GM06990 (cell line): ENCODE data around the gene ZNF627.

Experiments
- DNase-seq: peaks from one replicate; pipeline ENCODE4 v3.0.0-alpha.2; 2011; ENCODE audit not compliant: insufficient read length; ENCODE audit errors: extremely low read depth
- H3K27me3 ChIP-seq: replicated peaks from 2 replicates; pipeline ENCODE4 v1.6.0; 2011; ENCODE audit warnings: low read length; ENCODE audit not compliant: control insufficient read depth, insufficient read depth
- H3K36me3 ChIP-seq: 2 replicates; pipeline ENCODE4 v1.5.1; 2011; ENCODE audit warnings: low read length; ENCODE audit not compliant: control insufficient read depth, insufficient read depth
- H3K4me3 ChIP-seq: replicated peaks from 2 replicates; pipeline ENCODE4 v1.5.1; 2011; ENCODE audit warnings: low read depth, mild to moderate bottlenecking, control low read depth, low read length
- CTCF ChIP-seq: IDR thresholded peaks from 2 replicates; pipeline ENCODE4 v1.5.1; 2011; ENCODE audit warnings: low read length, control low read depth, mild to moderate bottlenecking, inconsistent platforms; ENCODE audit not compliant: insufficient read depth, poor library complexity, severe bottlenecking

ZNF627 gene

GRCh38 chr19:11657307-11657706 is 60.0 kb downstream of the ZNF627 start:
- Histone ChIP-seq H3K4me3 (no peak overlapping the region), H3K36me3 (no peaks in the 10 kb centered on the region), H3K27me3 (no peaks in the 10 kb centered on the region)
- TF ChIP-seq CTCF, result no peak
- no peak for DNase-seq

DNA sequence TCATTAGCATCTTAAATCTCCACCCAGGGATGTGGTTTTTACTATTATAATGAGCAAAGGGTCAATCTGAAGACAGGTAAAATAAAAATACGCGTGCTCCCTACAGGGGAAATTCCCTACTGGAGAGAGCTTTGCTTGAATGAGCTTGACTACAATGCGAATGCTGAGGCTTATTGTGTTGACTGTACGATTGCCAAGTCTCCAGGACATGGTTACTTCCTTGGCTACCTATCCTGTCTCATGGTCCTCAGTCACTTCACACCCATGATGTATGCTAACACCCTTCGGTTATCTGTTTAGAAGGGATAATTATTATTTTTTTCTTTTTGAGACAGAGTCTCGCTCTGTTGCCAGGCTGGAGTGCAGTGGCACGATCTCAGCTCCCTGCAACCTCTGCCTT is 61.7 kb downstream of the ZNF627 start:
- no peaks in the 10 kb centered on the region for H3K36me3 ChIP-seq
- H3K4me3 ChIP-seq, result no peak overlapping the region
- no peak for DNase-seq
- no peak for TF ChIP-seq CTCF
- H3K27me3 ChIP-seq, result no peaks in the 10 kb centered on the region

DNA sequence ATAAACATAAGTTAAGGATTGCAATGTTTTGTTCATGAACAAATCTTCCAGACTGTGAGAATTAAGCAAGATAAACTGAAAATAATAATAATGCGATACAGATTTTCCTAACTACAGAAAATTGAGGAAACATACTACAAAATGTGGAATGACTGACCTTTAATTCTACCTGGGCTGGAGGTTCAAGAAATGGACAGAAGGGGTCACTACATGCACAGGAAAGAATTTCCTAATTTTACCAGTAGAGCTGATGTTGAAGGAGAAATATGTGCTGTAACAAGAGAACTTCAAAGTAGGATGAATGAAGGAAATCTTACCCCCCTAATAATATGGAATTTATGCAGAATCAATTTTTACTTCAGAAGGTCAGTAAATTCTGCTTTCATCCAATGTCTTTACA is 62.3 kb downstream of the ZNF627 start:
- Histone ChIP-seq H3K36me3 (no peaks in the 10 kb centered on the region), H3K4me3 (no peak overlapping the region), H3K27me3 (no peaks in the 10 kb centered on the region)
- peak; percentile 36 for TF ChIP-seq CTCF
- peak; percentile 14 for DNase-seq

- no peaks in the 10 kb centered on the region for H3K36me3 ChIP-seq
- no peak for DNase-seq
- TF ChIP-seq CTCF, result no peak
- no peaks in the 10 kb centered on the region for H3K27me3 ChIP-seq
- H3K4me3 ChIP-seq, result no peak overlapping the region
Measured at GRCh38 chr19:11662278-11662677, 65.0 kb downstream of the ZNF627 start.

DNA sequence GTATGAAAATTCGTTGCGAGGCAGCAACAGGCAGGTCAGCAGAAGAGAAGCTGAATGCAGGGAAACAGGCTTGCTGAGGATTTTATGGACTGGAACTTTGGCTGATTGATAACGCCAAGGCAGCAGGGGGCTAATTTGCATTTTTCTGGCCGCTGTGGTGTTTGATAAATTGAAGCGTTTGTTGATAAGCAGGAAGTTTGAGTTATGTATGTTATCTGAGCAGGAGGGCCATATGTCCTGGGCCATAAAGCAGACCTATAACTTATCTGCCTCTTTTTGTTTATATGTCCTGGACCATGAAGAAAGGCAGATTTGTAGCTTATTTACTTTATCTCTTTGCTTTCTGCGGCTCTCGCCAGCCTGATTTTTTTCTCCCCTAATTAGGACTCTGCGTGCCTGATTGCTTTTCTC is 65.9 kb downstream of the ZNF627 start:
- H3K27me3 ChIP-seq, result no peaks in the 10 kb centered on the region
- no peak for DNase-seq
- H3K36me3 ChIP-seq, result no peaks in the 10 kb centered on the region
- H3K4me3 ChIP-seq, result no peak overlapping the region
- TF ChIP-seq CTCF, result no peak
